GM18508 (cell line): ENCODE data around the gene RBM7.

Experiments
- ATAC-seq: cut with Tn5 transposase; IDR thresholded peaks from one replicate; pipeline ENCODE4 v1.9.1; 2021; ENCODE audit warnings: moderate number of reproducible peaks; ENCODE audit not compliant: insufficient read depth, unreplicated experiment

The RBM7 gene, protein sequence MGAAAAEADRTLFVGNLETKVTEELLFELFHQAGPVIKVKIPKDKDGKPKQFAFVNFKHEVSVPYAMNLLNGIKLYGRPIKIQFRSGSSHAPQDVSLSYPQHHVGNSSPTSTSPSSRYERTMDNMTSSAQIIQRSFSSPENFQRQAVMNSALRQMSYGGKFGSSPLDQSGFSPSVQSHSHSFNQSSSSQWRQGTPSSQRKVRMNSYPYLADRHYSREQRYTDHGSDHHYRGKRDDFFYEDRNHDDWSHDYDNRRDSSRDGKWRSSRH

GRCh38 chr11:114400216-114400914, at the start of gene RBM7, which contains the start of gene C11orf71:
Gene RBM7, plus strand, starts transcription at chr11:114400666. Its CDS starts 6 bp downstream, at chr11:114400672.
Gene C11orf71, minus strand, starts transcription at chr11:114400511. Its CDS starts 180 bp downstream, at chr11:114400331.
- ATAC-seq: peak; percentile 84

- no peak for ATAC-seq
These were observed 47.0 kb upstream of the RBM7 start for GRCh38 chr11:114353443-114353842.

DNA sequence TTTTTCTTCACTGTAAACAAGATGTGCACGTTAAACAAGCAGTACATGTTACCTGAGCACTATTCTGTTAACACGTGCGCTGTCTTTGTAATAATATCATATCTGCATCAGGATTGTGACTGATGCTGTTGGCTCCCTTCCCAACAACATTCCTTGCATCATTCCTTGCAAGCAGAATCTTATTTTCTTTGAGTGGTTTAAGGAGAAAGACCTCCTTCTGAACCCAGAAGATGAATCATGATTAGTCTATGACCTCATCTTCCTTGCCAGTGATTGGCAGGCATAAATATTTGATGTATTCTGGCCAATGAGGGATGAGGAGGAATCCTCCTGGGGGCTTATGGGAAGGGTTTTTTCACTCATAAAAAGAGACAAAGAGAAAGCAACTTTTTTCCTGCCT, 46.4 kb upstream of the RBM7 start:
- ATAC-seq: no peak

GRCh38 chr11:114358716-114359115, 41.8 kb upstream of the RBM7 start:
- ATAC-seq: no peak

DNA sequence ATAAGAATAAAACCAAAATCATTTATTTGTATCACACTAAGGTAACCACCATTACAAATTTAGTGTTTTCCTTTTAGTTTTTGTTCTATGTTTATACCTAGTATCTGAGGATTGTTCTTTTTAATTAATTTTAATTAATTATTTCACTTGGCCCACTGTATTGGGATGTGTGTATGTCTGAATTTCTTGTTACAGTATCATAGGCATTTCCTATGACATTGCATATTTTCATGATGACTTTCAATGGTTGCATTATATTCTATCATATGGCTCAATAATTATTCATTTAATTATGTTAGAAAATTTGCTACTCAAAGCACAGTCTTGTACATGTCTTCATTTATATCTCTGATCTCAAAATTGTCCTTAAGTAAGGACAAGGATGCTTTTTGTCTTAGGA, 41.1 kb upstream of the RBM7 start:
- no peak for ATAC-seq

GRCh38 chr11:114362326-114362725, 38.1 kb upstream of the RBM7 start:
- ATAC-seq: no peak

- no peak for ATAC-seq
These were observed 37.5 kb upstream of the RBM7 start for GRCh38 chr11:114362958-114363357.

DNA sequence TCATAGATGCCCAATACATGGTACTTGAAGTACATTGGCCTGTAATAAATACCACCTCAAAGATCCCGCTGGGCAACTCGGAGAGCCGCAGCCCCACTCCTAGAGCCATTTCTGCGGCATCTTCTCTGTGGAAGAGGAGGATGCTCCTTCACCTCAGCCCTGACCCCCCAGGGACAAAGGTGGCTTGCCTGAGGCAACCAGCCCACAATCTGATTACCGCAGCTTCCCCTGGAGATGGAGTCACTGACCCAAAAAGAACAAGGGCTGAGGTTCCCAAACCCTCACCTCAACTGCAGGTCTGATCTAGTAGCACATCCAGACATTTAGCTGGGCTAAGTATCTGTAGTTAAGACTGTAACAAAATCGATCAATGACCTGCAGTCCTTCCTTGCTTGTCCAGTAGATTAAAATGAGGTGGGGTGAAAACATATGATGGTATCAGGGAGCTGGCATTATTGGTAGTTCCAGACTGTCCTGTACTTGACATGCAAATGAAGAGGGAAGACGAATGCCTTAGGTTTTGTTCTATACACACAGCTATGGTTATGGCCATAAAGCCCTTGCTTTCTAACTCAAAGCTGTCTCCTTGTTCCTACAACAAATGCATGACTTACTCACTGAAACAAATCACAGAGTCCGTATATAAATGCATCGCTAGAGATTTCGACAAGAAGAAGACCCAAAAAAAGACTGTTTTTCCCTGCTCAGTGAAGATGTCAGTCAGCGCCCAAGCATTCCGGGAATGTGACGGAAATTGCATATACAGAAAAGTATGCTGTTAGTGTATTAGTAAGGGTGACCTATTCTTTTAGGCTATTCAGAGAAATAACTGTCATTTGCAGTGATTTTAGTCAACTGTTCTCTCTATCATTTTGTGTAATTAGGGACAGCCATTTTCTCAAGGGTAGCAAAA, 33.9 kb upstream of the RBM7 start:
- no peak for ATAC-seq

- ATAC-seq: no peak
These were observed 33.1 kb upstream of the RBM7 start for GRCh38 chr11:114367244-114367957.

GRCh38 chr11:114368918-114369680, 31.4 kb upstream of the RBM7 start:
- ATAC-seq: no peak

- ATAC-seq: no peak
These were observed 25.4 kb upstream of the RBM7 start for GRCh38 chr11:114375052-114375451.

- no peak for ATAC-seq
These were observed 22.7 kb upstream of the RBM7 start for GRCh38 chr11:114377612-114378267.

DNA sequence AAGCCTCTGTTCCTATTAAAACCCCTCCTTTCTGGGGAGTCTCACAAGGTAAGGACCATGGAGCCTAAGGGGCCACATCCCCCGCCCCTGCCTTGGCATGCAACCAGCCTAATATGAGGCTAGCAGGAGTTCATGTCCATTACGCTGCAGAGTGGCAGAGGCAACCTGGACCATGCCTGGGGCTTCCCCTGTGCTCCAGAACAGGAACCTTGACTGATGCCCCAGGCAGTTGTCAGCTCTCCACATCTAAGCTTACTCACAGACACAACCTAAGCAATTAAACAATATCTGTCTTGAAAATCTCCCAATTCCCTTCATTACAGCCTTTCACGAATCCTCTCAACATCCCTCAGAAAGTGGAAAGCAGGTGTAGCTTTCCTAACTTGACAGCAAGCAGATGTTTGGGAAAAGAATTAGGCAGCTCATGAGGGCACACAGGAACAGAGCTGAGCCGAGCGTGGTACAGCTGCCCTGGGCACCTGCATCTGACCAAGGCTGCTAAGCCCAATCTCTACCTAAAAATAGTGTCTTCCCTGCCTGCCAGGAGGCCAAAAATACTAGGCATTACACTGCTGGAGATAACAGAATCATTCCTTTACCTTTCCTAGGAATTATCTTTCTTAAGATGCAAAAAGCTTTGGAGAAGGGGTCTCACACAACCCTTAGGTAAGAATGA, 20.9 kb upstream of the RBM7 start:
- ATAC-seq: no peak

DNA sequence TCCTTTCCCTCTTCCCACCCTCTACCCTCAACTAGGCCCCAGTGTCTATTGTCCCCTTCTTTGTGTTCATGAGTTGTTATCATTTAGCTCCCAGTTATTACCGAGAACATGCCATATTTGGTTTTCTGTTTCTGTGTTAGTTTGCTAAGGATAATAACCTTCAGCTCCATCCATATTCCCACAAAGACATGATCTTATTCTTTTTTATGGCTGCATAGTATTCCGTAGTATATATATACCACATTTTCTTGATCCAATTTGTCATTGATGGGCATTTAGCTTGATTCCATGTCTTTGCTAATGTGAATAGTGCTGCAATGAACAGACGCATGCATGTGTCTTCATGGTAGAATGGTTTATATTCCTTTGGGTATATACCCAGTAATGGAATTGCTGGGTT, 18.0 kb upstream of the RBM7 start:
- no peak for ATAC-seq

- no peak for ATAC-seq
These were observed 16.0 kb upstream of the RBM7 start for GRCh38 chr11:114384487-114384886.

DNA sequence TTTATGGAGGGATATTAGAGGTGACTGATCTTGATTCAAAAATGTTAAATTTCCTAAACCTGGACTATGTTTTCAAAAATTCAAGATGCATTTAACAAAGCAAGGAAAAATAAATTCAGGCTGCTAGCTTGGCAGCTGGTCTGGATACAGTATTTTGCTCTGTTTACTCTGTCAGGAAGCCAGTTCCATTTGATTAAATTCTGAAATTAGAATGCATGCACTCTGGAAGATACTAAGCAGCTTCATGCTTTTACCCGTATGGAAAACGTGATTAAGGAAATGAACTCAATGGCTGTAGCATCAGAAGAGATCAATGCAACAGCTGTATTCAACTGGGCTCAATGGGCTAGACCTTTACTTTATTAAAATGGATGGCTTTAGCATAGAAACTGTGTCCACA, 14.3 kb upstream of the RBM7 start:
- no peak for ATAC-seq

- ATAC-seq: no peak
These were observed 13.9 kb upstream of the RBM7 start for GRCh38 chr11:114386545-114386944.
